WTC11 (cell line): ENCODE results near the gene ZNF423. TPM values are rescaled to one million over a fixed set of nuclear protein-coding genes. Genes with fewer than 3 reads are reported as not detected.
A peak's percentile ranks its signal among the peaks of the same experiment; 100 is the strongest.

Source experiments
- ATAC-seq: fragments of 200-7000 bp; cut with Tn5 transposase; 2 replicates; pipeline ENCODE4 v1.10.0; 2021; ENCODE audit warnings: mild to moderate bottlenecking, moderate library complexity
- CTCF ChIA-PET: fragments of 300-600 bp; sonication (Branson Sonifier 250); formaldehyde crosslinking; loops from one replicate; lab custom pipeline; 2021; ENCODE audit warnings: antibody characterized with exemption; lab: Charles Lee
- POLR2A ChIA-PET: fragments of 350-600 bp; sonication (Branson Sonifier 250); formaldehyde crosslinking; loops from one replicate; lab custom pipeline; 2021; ENCODE audit warnings: antibody characterized with exemption; lab: Charles Lee
- DNase-seq: peaks from one replicate; pipeline ENCODE4 v3.0.0; 2021; ENCODE audit warnings: low spot score
- H3K27ac Mint-ChIP-seq: 2 replicates; pipeline ENCODE4 v1.8.0; 2021; ENCODE audit warnings: mixed read lengths
- H3K27me3 Mint-ChIP-seq: 2 replicates; pipeline ENCODE4 v1.8.0; 2021; ENCODE audit warnings: low read depth, mild to moderate bottlenecking, moderate library complexity, mixed read lengths
- H3K36me3 Mint-ChIP-seq: 2 replicates; pipeline ENCODE4 v1.8.0; 2021; ENCODE audit warnings: mixed read lengths
- H3K4me1 Mint-ChIP-seq: 2 replicates; pipeline ENCODE4 v1.8.0; 2022; ENCODE audit warnings: mixed read lengths
- H3K4me3 Mint-ChIP-seq: 2 replicates; pipeline ENCODE4 v1.8.0; 2021; ENCODE audit warnings: mild to moderate bottlenecking, moderate library complexity, mixed read lengths
- H3K9me3 Mint-ChIP-seq: 2 replicates; pipeline ENCODE4 v1.8.0; 2021; ENCODE audit warnings: mixed read lengths
- AR ChIP-seq: fragments of 250-450 bp; sonication (Bioruptor Pico); IDR thresholded peaks from 2 replicates; pipeline ENCODE4 v1.9.0; 2021; ENCODE audit warnings: mild to moderate bottlenecking
- CBFB ChIP-seq: sonication (generic); formaldehyde crosslinking; IDR thresholded peaks from 2 replicates; pipeline ENCODE4 v1.8.1; 2022; ENCODE audit warnings: mild to moderate bottlenecking, low read depth, missing genetic modification reagents
- CTCF ChIP-seq: fragments of 200-600 bp; IDR thresholded peaks from 2 replicates; pipeline ENCODE4 v1.8.0; 2022; ENCODE audit warnings: antibody characterized with exemption
- FOXP1 ChIP-seq: sonication (generic); formaldehyde crosslinking; IDR thresholded peaks from 2 replicates; pipeline ENCODE4 v1.8.0; 2022; ENCODE audit warnings: missing genetic modification reagents, mild to moderate bottlenecking, moderate library complexity, borderline replicate concordance
- GABPB1 ChIP-seq: sonication (generic); formaldehyde crosslinking; IDR thresholded peaks from 2 replicates; pipeline ENCODE4 v1.8.1; 2023; ENCODE audit warnings: mild to moderate bottlenecking, missing genetic modification reagents
- HMGXB4 ChIP-seq: sonication (generic); formaldehyde crosslinking; IDR thresholded peaks from 2 replicates; pipeline ENCODE4 v1.8.1; 2023; ENCODE audit warnings: mild to moderate bottlenecking, moderate library complexity, missing genetic modification reagents
- IRF1 ChIP-seq: sonication (generic); formaldehyde crosslinking; IDR thresholded peaks from 2 replicates; pipeline ENCODE4 v1.8.0; 2023; ENCODE audit warnings: missing genetic modification reagents
- MAX ChIP-seq: sonication (generic); formaldehyde crosslinking; IDR thresholded peaks from 2 replicates; pipeline ENCODE4 v1.8.0; 2022; ENCODE audit warnings: mild to moderate bottlenecking, missing genetic modification reagents
- MXD4 ChIP-seq: fragments of 250-450 bp; sonication (Bioruptor Pico); IDR thresholded peaks from 2 replicates; pipeline ENCODE4 v1.8.0; 2021; ENCODE audit warnings: mild to moderate bottlenecking, moderate library complexity, borderline replicate concordance
- MYBL2 ChIP-seq: sonication (generic); formaldehyde crosslinking; IDR thresholded peaks from 2 replicates; pipeline ENCODE4 v1.8.1; 2023; ENCODE audit warnings: mild to moderate bottlenecking, moderate library complexity, missing genetic modification reagents
- NFATC4 ChIP-seq: fragments of 250-450 bp; sonication (Bioruptor Pico); IDR thresholded peaks from 2 replicates; pipeline ENCODE4 v1.9.0; 2021; ENCODE audit warnings: mild to moderate bottlenecking
- RORB ChIP-seq: fragments of 250-450 bp; sonication (Bioruptor Pico); IDR thresholded peaks from 2 replicates; pipeline ENCODE4 v1.9.0; 2021; ENCODE audit warnings: mild to moderate bottlenecking
- SMAD4 ChIP-seq: sonication (generic); formaldehyde crosslinking; IDR thresholded peaks from 2 replicates; pipeline ENCODE4 v1.8.0; 2022; ENCODE audit warnings: mild to moderate bottlenecking, missing genetic modification reagents
- TCF7 ChIP-seq: sonication (generic); formaldehyde crosslinking; IDR thresholded peaks from 2 replicates; pipeline ENCODE4 v1.8.0; 2022; ENCODE audit warnings: mild to moderate bottlenecking, low read depth, missing genetic modification reagents, moderate library complexity
- TEAD4 ChIP-seq: sonication (generic); formaldehyde crosslinking; IDR thresholded peaks from 2 replicates; pipeline ENCODE4 v1.8.0; 2022; ENCODE audit warnings: mild to moderate bottlenecking, missing genetic modification reagents
- USF2 ChIP-seq: sonication (generic); formaldehyde crosslinking; IDR thresholded peaks from 2 replicates; pipeline ENCODE4 v1.8.1; 2023; ENCODE audit warnings: mild to moderate bottlenecking, missing genetic modification reagents, moderate library complexity
- ZNF138 ChIP-seq: sonication (generic); formaldehyde crosslinking; conservative IDR thresholded peaks from 2 replicates; pipeline ENCODE4 v1.8.1; 2022; ENCODE audit warnings: mild to moderate bottlenecking, moderate library complexity, missing genetic modification reagents
- ZNF232 ChIP-seq: sonication (generic); formaldehyde crosslinking; IDR thresholded peaks from 2 replicates; pipeline ENCODE4 v1.8.0; 2022; ENCODE audit warnings: mild to moderate bottlenecking, missing genetic modification reagents
- ZNF281 ChIP-seq: sonication (generic); formaldehyde crosslinking; IDR thresholded peaks from 2 replicates; pipeline ENCODE4 v1.8.0; 2023; ENCODE audit warnings: mild to moderate bottlenecking, missing genetic modification reagents
- ZNF512 ChIP-seq: sonication (generic); formaldehyde crosslinking; IDR thresholded peaks from 2 replicates; pipeline ENCODE4 v1.8.1; 2022; ENCODE audit warnings: missing genetic modification reagents, borderline replicate concordance
- total RNA-seq: library from RNA; stranded (reverse); gene quantifications from 3 replicates; pipeline ENCODE4 v1.2.3, GENCODE V29; 2021

ZNF423 gene
- total RNA-seq, 1 experiment from 2014 or later, result 38.8 TPM

GRCh38 chr16:49600976-49601375 lies 254.9 kb downstream of the ZNF423 start:
- no peaks in the 10 kb centered on the region for H3K36me3 Mint-ChIP-seq
- no peak for TF ChIP-seq MXD4 (CRISPR knock-in tag)
- TF ChIP-seq FOXP1 (CRISPR knock-in tag), result no peak
- no peak for TF ChIP-seq ZNF512 (CRISPR knock-in tag)
- TF ChIP-seq IRF1, result no peak
- no peak for TF ChIP-seq GABPB1
- no peak for TF ChIP-seq TCF7
- no peak for TF ChIP-seq SMAD4 (CRISPR knock-in tag)
- DNase-seq (no peak), ATAC-seq (no peak)
- no peaks in the 10 kb centered on the region for H3K9me3 Mint-ChIP-seq
- H3K27ac Mint-ChIP-seq, result peak overlapping the region; percentile 15; the same call in 1 of the 2 replicates
- CTCF ChIA-PET, result interaction anchor here (0.9 kb wide), 1 partner anchor 8 kb away, joined by 5 read pairs; no protein-coding TSS in a partner anchor
- H3K27me3 Mint-ChIP-seq, result no peaks in the 10 kb centered on the region
- POLR2A ChIA-PET, result no interaction called here
- H3K4me1 Mint-ChIP-seq, result peaks cover 34% of the 10 kb centered on the region
- H3K4me3 Mint-ChIP-seq, result no peak overlapping the region

- CTCF ChIA-PET, result no interaction called here
- Mint-ChIP-seq H3K4me3 (no peak overlapping the region), H3K4me1 (peaks cover 38% of the 10 kb centered on the region), H3K27me3 (no peaks in the 10 kb centered on the region), H3K9me3 (no peaks in the 10 kb centered on the region), H3K27ac (peak overlapping the region; percentile 15; the same call in 1 of the 2 replicates), H3K36me3 (no peaks in the 10 kb centered on the region)
- TF ChIP-seq RORB (CRISPR knock-in tag) (no peak), NFATC4 (CRISPR knock-in tag) (no peak), IRF1 (no peak), MYBL2 (CRISPR knock-in tag) (no peak), MAX (no peak), TEAD4 (CRISPR knock-in tag) (no peak), ZNF138 (CRISPR knock-in tag) (no peak), AR (CRISPR knock-in tag) (no peak), CTCF (no peak), ZNF281 (CRISPR knock-in tag) (no peak), CBFB (no peak), HMGXB4 (CRISPR knock-in tag) (no peak), ZNF232 (CRISPR knock-in tag) (no peak), USF2 (CRISPR knock-in tag) (no peak), GABPB1 (no peak)
- DNase-seq, result no peak
- ATAC-seq, result no peak
- POLR2A ChIA-PET, result no interaction called here
Observed at GRCh38 chr16:49600536-49600935, 255.4 kb downstream of the ZNF423 start.
